VCaP (cell line): ENCODE measurements around the gene GPR37L1.
A peak's percentile ranks its signal among the peaks of the same experiment; 100 is the strongest.

Experiments
- H3K27ac ChIP-seq: fragments of 450-650 bp; 2 replicates; pipeline ENCODE4 v1.5.1; 2017
- CTCF ChIP-seq: fragments of 450-650 bp; conservative IDR thresholded peaks from 2 replicates; pipeline ENCODE4 v1.5.1; 2017; ENCODE audit warnings: mild to moderate bottlenecking, moderate library complexity

The GPR37L1 gene

GRCh38 chr1:202112859-202113689 lies 9.6 kb upstream of the GPR37L1 start:
- TF ChIP-seq CTCF, result no peak
- H3K27ac ChIP-seq, result peak overlapping the region; percentile 51

GRCh38 chr1:202113690-202114300 lies 8.9 kb upstream of the GPR37L1 start:
- TF ChIP-seq CTCF, result no peak
- H3K27ac ChIP-seq, result peak overlapping the region; percentile 51

GRCh38 chr1:202116287-202116686 lies 6.4 kb upstream of the GPR37L1 start:
- no peak for TF ChIP-seq CTCF
- no peak overlapping the region for H3K27ac ChIP-seq

GRCh38 chr1:202117898-202118371 lies 4.8 kb upstream of the GPR37L1 start:
- peak overlapping the region; percentile 31; the same call in 1 of the 2 replicates for H3K27ac ChIP-seq
- no peak for TF ChIP-seq CTCF

- H3K27ac ChIP-seq, result no peak overlapping the region
- TF ChIP-seq CTCF, result no peak
Observed at GRCh38 chr1:202121006-202121405, 1.7 kb upstream of the GPR37L1 start.

GRCh38 chr1:202123336-202123813 lies 658 bp downstream of the GPR37L1 start:
- no peak overlapping the region for H3K27ac ChIP-seq
- TF ChIP-seq CTCF, result no peak

DNA sequence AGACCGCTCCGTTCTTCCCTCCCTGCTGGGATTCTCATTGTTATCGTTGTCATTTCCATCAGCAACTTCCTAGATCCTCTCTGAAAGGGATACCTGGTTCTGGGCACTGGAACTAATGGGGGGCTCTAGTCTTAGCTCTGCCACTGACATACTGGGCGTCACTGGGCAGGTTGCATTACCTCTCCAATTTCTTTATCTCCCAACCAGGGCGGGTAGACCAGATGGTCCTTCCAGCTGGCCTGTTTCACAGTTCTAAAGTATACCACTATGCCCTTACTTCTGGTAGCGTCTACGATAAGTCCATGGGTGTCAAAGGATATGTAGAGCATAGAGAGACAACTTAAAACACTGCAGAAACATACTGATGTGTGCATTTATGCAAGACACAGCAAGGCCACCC lies 1.4 kb downstream of the GPR37L1 start:
- TF ChIP-seq CTCF, result no peak
- no peak overlapping the region for H3K27ac ChIP-seq
